Right lobe of liver (tissue), 4 donors: Measurements from ENCODE around the gene CRB3.

Experiments
- POLR2A ChIP-seq: fragments of 450-650 bp; IDR thresholded peaks from one replicate; pipeline ENCODE4 v1.6.1; 2017; ENCODE audit warnings: antibody characterized with exemption, mild to moderate bottlenecking
- TF ChIP-seq, protein P1 (sequence below), 4 donors: fragments of 200-600 bp in 3 of 4; fragments of 450-650 bp in 1 of 4; IDR thresholded peaks; one replicate each; pipeline versions ENCODE4 v1.5.1 to v1.8.0; 2016 to 2022; ENCODE audit warnings: antibody characterized with exemption in 4 of 4, mild to moderate bottlenecking in 2 of 4
- donor health status: DM: no; HTN: no; CAD: no.
- donor health status: DM: no; HTN: no; CAD: no.
- donor health status: DM: no; HTN: yes; CAD: no.

DNA sequence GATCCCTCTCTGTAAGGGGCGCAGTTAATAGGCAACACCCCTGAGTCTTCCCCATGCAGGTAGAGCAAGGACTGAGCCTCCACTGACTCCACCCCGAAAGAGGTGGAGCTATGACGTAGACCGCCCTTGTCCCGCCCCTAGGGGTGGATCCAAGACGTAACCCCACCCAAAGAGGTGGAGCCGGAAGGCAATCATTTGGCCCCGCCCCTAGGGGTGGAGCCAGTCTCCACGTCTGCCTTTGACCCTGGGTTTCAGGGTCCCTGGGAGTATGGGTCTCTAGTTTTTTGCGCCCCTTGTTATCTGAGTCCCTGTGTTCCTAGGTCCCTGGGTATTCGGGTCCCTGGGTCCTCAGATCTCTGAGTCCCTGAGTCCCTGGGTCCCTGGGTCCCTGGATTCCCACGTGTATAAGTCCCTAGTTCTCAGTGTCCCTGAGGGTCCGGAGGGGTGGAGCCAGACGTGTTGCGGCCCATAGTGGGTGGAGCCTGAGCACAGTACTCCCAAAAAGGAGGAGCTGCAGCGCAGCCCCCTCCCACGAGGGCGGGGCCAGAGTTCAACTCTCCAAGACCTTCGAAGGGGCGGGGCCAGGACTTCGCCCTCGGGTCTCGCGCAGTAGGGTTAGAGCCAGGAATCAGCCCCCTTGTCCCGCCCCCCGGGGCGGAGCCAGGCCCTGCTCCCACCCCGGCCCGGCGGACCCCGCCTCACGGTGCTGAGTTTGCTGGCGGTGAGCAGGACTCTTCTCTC lies 12.3 kb downstream of the CRB3 start:
- TF ChIP-seq, protein P1, sequence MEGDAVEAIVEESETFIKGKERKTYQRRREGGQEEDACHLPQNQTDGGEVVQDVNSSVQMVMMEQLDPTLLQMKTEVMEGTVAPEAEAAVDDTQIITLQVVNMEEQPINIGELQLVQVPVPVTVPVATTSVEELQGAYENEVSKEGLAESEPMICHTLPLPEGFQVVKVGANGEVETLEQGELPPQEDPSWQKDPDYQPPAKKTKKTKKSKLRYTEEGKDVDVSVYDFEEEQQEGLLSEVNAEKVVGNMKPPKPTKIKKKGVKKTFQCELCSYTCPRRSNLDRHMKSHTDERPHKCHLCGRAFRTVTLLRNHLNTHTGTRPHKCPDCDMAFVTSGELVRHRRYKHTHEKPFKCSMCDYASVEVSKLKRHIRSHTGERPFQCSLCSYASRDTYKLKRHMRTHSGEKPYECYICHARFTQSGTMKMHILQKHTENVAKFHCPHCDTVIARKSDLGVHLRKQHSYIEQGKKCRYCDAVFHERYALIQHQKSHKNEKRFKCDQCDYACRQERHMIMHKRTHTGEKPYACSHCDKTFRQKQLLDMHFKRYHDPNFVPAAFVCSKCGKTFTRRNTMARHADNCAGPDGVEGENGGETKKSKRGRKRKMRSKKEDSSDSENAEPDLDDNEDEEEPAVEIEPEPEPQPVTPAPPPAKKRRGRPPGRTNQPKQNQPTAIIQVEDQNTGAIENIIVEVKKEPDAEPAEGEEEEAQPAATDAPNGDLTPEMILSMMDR (IDR thresholded peaks at IDR 0.05) = no peak
- TF ChIP-seq POLR2A = no peak
